K562 (cell line): Measurements from ENCODE around the gene GCK. TPM values are rescaled to one million over a fixed set of nuclear protein-coding genes. Genes with fewer than 3 reads are reported as not detected.

Source experiments
- ASH1L ChIP-seq: fragments of 450-650 bp; IDR thresholded peaks from 2 replicates; pipeline ENCODE4 v1.6.1; 2018; ENCODE audit warnings: borderline replicate concordance, mild to moderate bottlenecking, low read depth; ENCODE audit not compliant: partially characterized antibody
- ATF6 ChIP-seq: sonication (generic); formaldehyde crosslinking; IDR thresholded peaks from 2 replicates; pipeline ENCODE4 v1.4.0; 2020; ENCODE audit warnings: mild to moderate bottlenecking, missing genetic modification reagents
- BHLHE40 ChIP-seq: IDR thresholded peaks from 2 replicates; pipeline ENCODE4 v1.6.1; 2011; ENCODE audit warnings: low read length, improper control_type of control experiment
- CTCF ChIP-seq, 3 experiments: IDR thresholded peaks in 2 of 3; conservative IDR thresholded peaks in 1 of 3; 2 replicates each; pipeline ENCODE4 v1.5.1; 2011 to 2012; ENCODE audit warnings: low read length in 3 of 3, mild to moderate bottlenecking in 3 of 3, control low read depth in 2 of 3, improper control_type of control experiment in 1 of 3, inconsistent platforms in 1 of 3, low read depth in 1 of 3, mixed read lengths in 1 of 3, moderate library complexity in 1 of 3; ENCODE audit not compliant: insufficient read depth in 2 of 3
- MIER1 ChIP-seq: fragments of 450-650 bp; IDR thresholded peaks from 2 replicates; pipeline ENCODE4 v1.6.1; 2016; ENCODE audit warnings: antibody characterized with exemption, mild to moderate bottlenecking, low read depth
- NFRKB ChIP-seq: fragments of 450-650 bp; IDR thresholded peaks from 2 replicates; pipeline ENCODE4 v1.6.1; 2016; ENCODE audit warnings: low read depth
- PRMT5 ChIP-seq: sonication (generic); formaldehyde crosslinking; IDR thresholded peaks from 2 replicates; pipeline ENCODE4 v1.5.0; 2020; ENCODE audit warnings: missing genetic modification reagents
- SRSF9 ChIP-seq: fragments of 200-400 bp; formaldehyde crosslinking; IDR thresholded peaks from 2 replicates; pipeline ENCODE4 v1.6.1; 2017; ENCODE audit warnings: low read depth, low read length, borderline replicate concordance
- TCF3 ChIP-seq: sonication (generic); formaldehyde crosslinking; IDR thresholded peaks from 2 replicates; pipeline ENCODE4 v1.4.0; 2020; ENCODE audit warnings: mild to moderate bottlenecking, missing genetic modification reagents
- TOE1 ChIP-seq, 2 experiments: fragments of 450-650 bp in 1 of 2; sonication (generic) in 1 of 2; formaldehyde crosslinking in 1 of 2; IDR thresholded peaks; 2 replicates each; pipeline versions ENCODE4 v1.7.1 to v1.8.0; 2016 to 2022; ENCODE audit warnings: borderline replicate concordance in 2 of 2, mild to moderate bottlenecking in 2 of 2, antibody characterized with exemption in 1 of 2, inconsistent platforms in 1 of 2, low read depth in 1 of 2, missing genetic modification reagents in 1 of 2, moderate library complexity in 1 of 2
- U2AF1 ChIP-seq: fragments of 200-400 bp; formaldehyde crosslinking; optimal IDR thresholded peaks from 2 replicates; pipeline ENCODE3; 2017; ENCODE audit warnings: mild to moderate bottlenecking, low read depth, low read length, moderate library complexity
- ZNF121 ChIP-seq: sonication (generic); formaldehyde crosslinking; conservative IDR thresholded peaks from 2 replicates; pipeline ENCODE4 v1.8.0; 2022; ENCODE audit warnings: missing genetic modification reagents
- ZNF134 ChIP-seq: fragments of 250-450 bp; sonication (Bioruptor Pico); conservative IDR thresholded peaks from 2 replicates; pipeline ENCODE4 v1.4.0; 2020
- ZNF140 ChIP-seq: fragments of 250-450 bp; sonication (Bioruptor Pico); IDR thresholded peaks from 2 replicates; pipeline ENCODE4 v1.8.0; 2021; ENCODE audit warnings: moderate library complexity, mild to moderate bottlenecking, inconsistent platforms
- ZNF224 ChIP-seq: sonication (generic); formaldehyde crosslinking; IDR thresholded peaks from 2 replicates; pipeline ENCODE4 v1.8.0; 2022; ENCODE audit warnings: mild to moderate bottlenecking, missing genetic modification reagents
- polyA plus RNA-seq, 8 experiments: library from polyadenylated mRNA; depleted of rRNA in 4 of 8; stranded (reverse) in 5 of 8; unstranded in 3 of 8; fragments of >200 nt; fragmentation: Nextera tagmentation in 2 of 8; fragmentation: Illumina TruSeq in 1 of 8; extraction: Ambion mirVana in 2 of 8; extraction: Trizol in 1 of 8; gene quantifications; 2 replicates each; pipeline versions ENCODE4 v1.2.1 to v1.2.3, GENCODE V29; 2011 to 2014; ENCODE audit warnings: inconsistent platforms in 1 of 8, missing spikeins in 1 of 8
- total RNA-seq, 7 experiments: library from RNA; depleted of rRNA in 6 of 7; stranded (reverse); fragments of >200 nt in 6 of 7; fragmentation: Illumina TruSeq in 2 of 7; extraction: Trizol in 2 of 7; gene quantifications; 2 replicates each; pipeline versions ENCODE4 v1.2.1 to v1.2.3, GENCODE V29; 2011 to 2021; ENCODE audit warnings: low replicate concordance in 1 of 7
- TF ChIP-seq, protein P1 (sequence below), 3 experiments: fragments of 200-800 bp in 1 of 3; fragments of 250-450 bp in 1 of 3; fragments of 450-650 bp in 1 of 3; sonication (Bioruptor Pico) in 1 of 3; sonication (Bioruptor generic) in 1 of 3; formaldehyde crosslinking in 1 of 3; IDR thresholded peaks; 2 replicates each; pipeline versions ENCODE4 v1.6.1 to v1.8.0; 2016 to 2022; ENCODE audit warnings: mild to moderate bottlenecking in 2 of 3, missing genetic modification characterization in 2 of 3, missing compliant biosample characterization in 1 of 3, moderate library complexity in 1 of 3
- TF ChIP-seq, protein P2 (sequence below), 2 experiments: fragments of 450-650 bp in 1 of 2; sonication (generic) in 1 of 2; formaldehyde crosslinking in 1 of 2; IDR thresholded peaks in 1 of 2; conservative IDR thresholded peaks in 1 of 2; 2 replicates each; pipeline versions ENCODE4 v1.6.1 to v1.8.1; 2016 to 2023; ENCODE audit warnings: mild to moderate bottlenecking in 2 of 2, moderate library complexity in 2 of 2, inconsistent platforms in 1 of 2, missing genetic modification reagents in 1 of 2

The GCK gene
- total and polyA plus RNA-seq, 9 of the 15 experiments (the other 6 are each of a cell fraction or from before 2014, with no cell fraction given): 0.11 to 0.55 (median 0.16) TPM; not detected in 3

- TF ChIP-seq ZNF140 (CRISPR knock-in tag) (no peak), U2AF1 (no peak), ATF6 (CRISPR knock-in tag) (no peak), ZNF224 (no peak), ASH1L (no peak), TOE1 (IDR thresholded peaks at IDR 0.05; ENCODE audit: borderline replicate concordance) (peak; percentile 87), TOE1 (CRISPR knock-in tag; IDR thresholded peaks at IDR 0.05; ENCODE audit: borderline replicate concordance, low read depth) (peak; percentile 32; the same call in 1 of the 2 replicates), BHLHE40 (peak; percentile 28; the same call in 1 of the 2 replicates), ZNF121 (CRISPR knock-in tag) (no peak), PRMT5 (CRISPR knock-in tag) (no peak), TCF3 (CRISPR knock-in tag) (no peak), SRSF9 (no peak), NFRKB (no peak), CTCF (IDR thresholded peaks at IDR 0.05 in 2 of 3, conservative IDR thresholded peaks at IDR 0.05 in 1 of 3; ENCODE audit: insufficient read depth in 2 of 3, low read depth in 1 of 3, low read length in 3 of 3) (peak in 2 of 3 experiments; percentile 21 to 33; a peak in 1 of 6 replicates), ZNF134 (CRISPR knock-in tag) (no peak), MIER1 (no peak)
- TF ChIP-seq, protein P1, sequence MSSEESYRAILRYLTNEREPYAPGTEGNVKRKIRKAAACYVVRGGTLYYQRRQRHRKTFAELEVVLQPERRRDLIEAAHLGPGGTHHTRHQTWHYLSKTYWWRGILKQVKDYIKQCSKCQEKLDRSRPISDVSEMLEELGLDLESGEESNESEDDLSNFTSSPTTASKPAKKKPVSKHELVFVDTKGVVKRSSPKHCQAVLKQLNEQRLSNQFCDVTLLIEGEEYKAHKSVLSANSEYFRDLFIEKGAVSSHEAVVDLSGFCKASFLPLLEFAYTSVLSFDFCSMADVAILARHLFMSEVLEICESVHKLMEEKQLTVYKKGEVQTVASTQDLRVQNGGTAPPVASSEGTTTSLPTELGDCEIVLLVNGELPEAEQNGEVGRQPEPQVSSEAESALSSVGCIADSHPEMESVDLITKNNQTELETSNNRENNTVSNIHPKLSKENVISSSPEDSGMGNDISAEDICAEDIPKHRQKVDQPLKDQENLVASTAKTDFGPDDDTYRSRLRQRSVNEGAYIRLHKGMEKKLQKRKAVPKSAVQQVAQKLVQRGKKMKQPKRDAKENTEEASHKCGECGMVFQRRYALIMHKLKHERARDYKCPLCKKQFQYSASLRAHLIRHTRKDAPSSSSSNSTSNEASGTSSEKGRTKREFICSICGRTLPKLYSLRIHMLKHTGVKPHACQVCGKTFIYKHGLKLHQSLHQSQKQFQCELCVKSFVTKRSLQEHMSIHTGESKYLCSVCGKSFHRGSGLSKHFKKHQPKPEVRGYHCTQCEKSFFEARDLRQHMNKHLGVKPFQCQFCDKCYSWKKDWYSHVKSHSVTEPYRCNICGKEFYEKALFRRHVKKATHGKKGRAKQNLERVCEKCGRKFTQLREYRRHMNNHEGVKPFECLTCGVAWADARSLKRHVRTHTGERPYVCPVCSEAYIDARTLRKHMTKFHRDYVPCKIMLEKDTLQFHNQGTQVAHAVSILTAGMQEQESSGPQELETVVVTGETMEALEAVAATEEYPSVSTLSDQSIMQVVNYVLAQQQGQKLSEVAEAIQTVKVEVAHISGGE (CRISPR knock-in tag; IDR thresholded peaks at IDR 0.05): no peak
- TF ChIP-seq, protein P2, sequence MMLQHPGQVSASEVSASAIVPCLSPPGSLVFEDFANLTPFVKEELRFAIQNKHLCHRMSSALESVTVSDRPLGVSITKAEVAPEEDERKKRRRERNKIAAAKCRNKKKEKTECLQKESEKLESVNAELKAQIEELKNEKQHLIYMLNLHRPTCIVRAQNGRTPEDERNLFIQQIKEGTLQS (IDR thresholded peaks at IDR 0.05): 0 out of 2 replicates have a peak, but pooled peaks have one; percentile 70
- TF ChIP-seq, protein P2 (CRISPR knock-in tag; conservative IDR thresholded peaks at IDR 0.05): no peak
Measured at GRCh38 chr7:44112231-44112996, 76.8 kb downstream of the GCK start (continued).
